H1 (cell line): ENCODE measurements around the gene PACRGL. TPM values are rescaled to one million over a fixed set of nuclear protein-coding genes. Genes with fewer than 3 reads are reported as not detected.

Experiments used
- CTCF ChIA-PET: fragments of 300-600 bp; sonication (Branson Sonifier 250); formaldehyde crosslinking; loops from one replicate; lab custom pipeline; 2021; ENCODE audit not compliant: partially characterized antibody; lab: Charles Lee
- POLR2A ChIA-PET: fragments of 300-600 bp; sonication (Branson Sonifier 250); formaldehyde crosslinking; loops from one replicate; lab custom pipeline; 2021; ENCODE audit warnings: inconsistent platforms; ENCODE audit not compliant: partially characterized antibody; lab: Charles Lee
- DNase-seq, 2 experiments: peaks; one replicate each; pipeline versions ENCODE4 v3.0.0 to v3.0.0-alpha.2; 2010 to 2022; ENCODE audit warnings: low spot score in 2 of 2, low read depth in 1 of 2, mixed read lengths in 1 of 2
- FAIRE-seq: peaks from 2 replicates; lab custom pipeline; 2011; peaks lifted over from hg19 to GRCh38; lab: Jason Lieb, UNC
- H2AFZ ChIP-seq: 2 replicates; pipeline ENCODE4 v1.8.1; 2012; ENCODE audit warnings: low read length, inconsistent platforms
- H2AK5ac ChIP-seq: 2 replicates; pipeline ENCODE4 v1.6.1; 2013; ENCODE audit warnings: low read depth, low read length
- H2BK120ac ChIP-seq: replicated peaks from 2 replicates; pipeline ENCODE3; 2013; ENCODE audit warnings: low read depth, low read length, inconsistent platforms
- H2BK12ac ChIP-seq: 2 replicates; pipeline ENCODE4 v1.6.1; 2013; ENCODE audit warnings: low read depth, low read length
- H2BK15ac ChIP-seq: 2 replicates; pipeline ENCODE4 v1.6.1; 2013; ENCODE audit warnings: low read length
- H2BK20ac ChIP-seq: 2 replicates; pipeline ENCODE4 v1.6.1; 2013; ENCODE audit warnings: low read length
- H2BK5ac ChIP-seq: 2 replicates; pipeline ENCODE4 v1.6.1; 2013; ENCODE audit warnings: low read depth, low read length
- H3K14ac ChIP-seq: 2 replicates; pipeline ENCODE4 v1.6.1; 2013; ENCODE audit warnings: inconsistent platforms; ENCODE audit not compliant: insufficient read length
- H3K18ac ChIP-seq: 2 replicates; pipeline ENCODE4 v1.6.1; 2013; ENCODE audit warnings: low read length; ENCODE audit errors: extremely low read depth
- H3K23ac ChIP-seq: 2 replicates; pipeline ENCODE4 v1.6.1; 2013; ENCODE audit warnings: inconsistent platforms; ENCODE audit not compliant: insufficient read length
- H3K23me2 ChIP-seq: 2 replicates; pipeline ENCODE4 v1.6.1; 2013; ENCODE audit warnings: low read depth, low read length
- H3K27ac ChIP-seq: 2 replicates; pipeline ENCODE4 v1.6.1; 2011; ENCODE audit warnings: low read depth, low read length, inconsistent platforms
- H3K27me3 ChIP-seq, 4 experiments: replicated peaks in 1 of 4; 1 replicate in 1 of 4; 2 replicates in 3 of 4; pipeline versions ENCODE4 v1.6.1 to v1.8.1; 2011 to 2013; ENCODE audit warnings: low read length in 3 of 4, mild to moderate bottlenecking in 3 of 4, inconsistent platforms in 2 of 4, mixed read lengths in 2 of 4, moderate library complexity in 1 of 4; ENCODE audit not compliant: control insufficient read depth in 3 of 4, insufficient read depth in 3 of 4; ENCODE audit errors: extremely low read depth in 1 of 4
- H3K36me3 ChIP-seq, 4 experiments: 2 replicates each; pipeline versions ENCODE4 v1.6.1 to v1.8.1; 2011 to 2013; ENCODE audit warnings: mild to moderate bottlenecking in 4 of 4, low read length in 3 of 4, moderate library complexity in 2 of 4, control low read depth in 1 of 4, inconsistent platforms in 1 of 4; ENCODE audit not compliant: insufficient read depth in 4 of 4, control insufficient read depth in 2 of 4
- H3K4ac ChIP-seq: replicated peaks from 2 replicates; pipeline ENCODE3; 2013; ENCODE audit warnings: low read length, low read depth, mixed read lengths, inconsistent platforms; ENCODE audit not compliant: insufficient read length
- H3K4me1 ChIP-seq, 4 experiments: replicated peaks in 1 of 4; 1 replicate in 1 of 4; 2 replicates in 3 of 4; pipeline versions ENCODE4 v1.6.1 to v1.8.1; 2011 to 2013; ENCODE audit warnings: low read length in 3 of 4, inconsistent platforms in 2 of 4, mixed read lengths in 1 of 4; ENCODE audit not compliant: insufficient read depth in 4 of 4, control insufficient read depth in 3 of 4
- H3K4me2 ChIP-seq, 2 experiments: 2 replicates each; pipeline versions ENCODE4 v1.6.1 to v1.8.1; 2011 to 2013; ENCODE audit warnings: low read depth in 2 of 2, low read length in 2 of 2, control low read depth in 1 of 2, inconsistent platforms in 1 of 2, mild to moderate bottlenecking in 1 of 2; ENCODE audit not compliant: insufficient read depth in 1 of 2
- H3K4me3 ChIP-seq, 4 experiments: fragments of 200-600, 300-600 bp in 1 of 4; sonication (generic), shearing (Covaris generic), sonication (Bioruptor Twin) in 1 of 4; 2 replicates each; pipeline versions ENCODE4 v1.5.1 to v1.8.1; 2011 to 2016; ENCODE audit warnings: low read length in 4 of 4, low read depth in 3 of 4, control low read depth in 2 of 4, inconsistent platforms in 2 of 4, mild to moderate bottlenecking in 2 of 4, mixed read lengths in 1 of 4, moderate library complexity in 1 of 4; ENCODE audit not compliant: insufficient read depth in 2 of 4; ENCODE audit errors: extremely low read depth in 1 of 4
- H3K56ac ChIP-seq: replicated peaks from 2 replicates; pipeline ENCODE3; 2013; ENCODE audit warnings: low read depth, mild to moderate bottlenecking, mixed read lengths, low read length, inconsistent platforms; ENCODE audit not compliant: insufficient read length
- H3K79me1 ChIP-seq: 2 replicates; pipeline ENCODE4 v1.6.1; 2013; ENCODE audit warnings: low read depth, low read length, control low read depth
- H3K79me2 ChIP-seq, 2 experiments: 2 replicates each; pipeline versions ENCODE4 v1.6.1 to v1.8.1; 2012 to 2013; ENCODE audit warnings: low read length in 2 of 2, mild to moderate bottlenecking in 2 of 2, inconsistent platforms in 1 of 2; ENCODE audit not compliant: insufficient read depth in 2 of 2, control insufficient read depth in 1 of 2
- H3K9ac ChIP-seq, 4 experiments: replicated peaks in 1 of 4; 1 replicate in 1 of 4; 2 replicates in 3 of 4; pipeline versions ENCODE4 v1.6.1 to v1.8.1; 2011 to 2013; ENCODE audit warnings: low read depth in 3 of 4, low read length in 3 of 4, control low read depth in 2 of 4, mild to moderate bottlenecking in 2 of 4, moderate library complexity in 2 of 4, inconsistent platforms in 1 of 4; ENCODE audit errors: extremely low read depth in 1 of 4
- H3K9me3 ChIP-seq, 2 experiments: 2 replicates each; pipeline versions ENCODE4 v1.6.1 to v1.8.1; 2012 to 2013; ENCODE audit warnings: mild to moderate bottlenecking in 2 of 2, moderate library complexity in 2 of 2, control low read depth in 1 of 2, inconsistent platforms in 1 of 2, low read depth in 1 of 2, low read length in 1 of 2, mixed read lengths in 1 of 2; ENCODE audit not compliant: insufficient read depth in 2 of 2
- H4K20me1 ChIP-seq, 2 experiments: replicated peaks in 1 of 2; 2 replicates each; pipeline versions ENCODE3 to v1.8.1; 2011 to 2013; ENCODE audit warnings: inconsistent platforms in 2 of 2, low read length in 2 of 2, mild to moderate bottlenecking in 1 of 2; ENCODE audit not compliant: insufficient read depth in 2 of 2, control insufficient read depth in 1 of 2
- H4K5ac ChIP-seq: 2 replicates; pipeline ENCODE4 v1.6.1; 2013; ENCODE audit warnings: low read length, low read depth, mixed read lengths, inconsistent platforms; ENCODE audit not compliant: insufficient read length
- H4K8ac ChIP-seq: 2 replicates; pipeline ENCODE4 v1.8.0; 2013; ENCODE audit warnings: mild to moderate bottlenecking, moderate library complexity, low read length, inconsistent platforms; ENCODE audit not compliant: insufficient read depth; ENCODE audit errors: extremely low read depth
- H4K91ac ChIP-seq: replicated peaks from 2 replicates; pipeline ENCODE3; 2013; ENCODE audit warnings: low read length, mixed read lengths, inconsistent platforms; ENCODE audit not compliant: insufficient read length
- RAD21 ChIP-seq, 2 experiments: IDR thresholded peaks in 1 of 2; conservative IDR thresholded peaks in 1 of 2; 2 replicates each; pipeline ENCODE4 v1.6.1; 2011; ENCODE audit warnings: low read depth in 2 of 2, low read length in 2 of 2, improper control_type of control experiment in 1 of 2, inconsistent platforms in 1 of 2, mild to moderate bottlenecking in 1 of 2, moderate library complexity in 1 of 2
- WGBS, 2 experiments: shearing (Covaris generic) in 1 of 2; methylation state at CpG; one replicate each; pipeline versions ENCODE4 v1.1.6 to v1.1.7; 2013 to 2015; ENCODE audit warnings: low lambda C conversion rate in 2 of 2, mixed read lengths in 2 of 2, inconsistent platforms in 1 of 2, low coverage in 1 of 2, missing lambda C conversion rate in 1 of 2; ENCODE audit not compliant: insufficient replicate concordance in 2 of 2, insufficient coverage in 1 of 2, insufficient read length in 1 of 2; ENCODE audit errors: extremely low coverage in 1 of 2, missing lambda C conversion rate in 1 of 2; 5-methylcytosine and 5-hydroxymethylcytosine counted together
- polyA plus RNA-seq, 7 experiments: library from polyadenylated mRNA; depleted of rRNA in 3 of 7; stranded (reverse) in 5 of 7; unstranded in 2 of 7; fragments of >200 nt in 5 of 7; fragments of 200-250 nt in 2 of 7; gene quantifications; 1 replicate in 5 of 7; 2 replicates in 1 of 7; 4 replicates in 1 of 7; pipeline versions ENCODE4 v1.2.1 to v1.2.3, GENCODE V29; 2011 to 2013; ENCODE audit warnings: missing spikeins in 2 of 7, mixed read lengths in 2 of 7
- total RNA-seq: library from RNA; stranded (reverse); fragmentation: NEBNext Ultra II Directional; extraction: Animal tissue kit (Norgen Biotek cat#: 25700); gene quantifications from 2 replicates; pipeline ENCODE4 v1.2.1, GENCODE V29; 2021

PACRGL gene
- total and polyA plus RNA-seq, 2 of the 8 experiments (the other 6 are each of a cell fraction or from before 2014, with no cell fraction given): 7.0 to 13.7 TPM

DNA sequence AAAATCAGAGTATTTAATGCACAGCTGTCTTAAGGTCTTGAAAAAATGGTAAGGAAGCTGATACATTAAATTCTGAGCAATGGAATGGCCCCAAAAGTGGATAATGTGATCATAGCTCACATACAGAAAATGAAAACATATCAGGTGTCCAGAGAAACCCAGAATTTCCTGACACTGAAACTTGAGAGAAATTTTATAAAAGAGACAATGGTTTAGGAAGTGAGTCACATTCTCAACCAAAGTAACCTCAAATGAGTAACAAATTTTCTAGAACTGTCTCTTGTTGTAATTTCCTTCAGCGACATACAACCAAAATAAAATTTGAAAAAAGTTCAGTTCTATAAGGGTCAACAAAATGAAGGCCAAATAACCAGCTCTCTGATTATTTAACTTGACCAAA lies 37.4 kb upstream of the PACRGL start:
- FAIRE-seq (no peak), DNase-seq (no peak)
- no peak overlapping the region for H4K8ac ChIP-seq
- WGBS, 2 experiments: 0% methylated on average over 1 of the region's 1 CpG; no CpG with 5 or more reads in 1 of the 2 experiments
- no peaks in the 10 kb centered on the region for H3K27me3 ChIP-seq
- H3K23me2 ChIP-seq: no peaks in the 10 kb centered on the region
- H3K79me2 ChIP-seq: no peaks in the 10 kb centered on the region
- no peak overlapping the region for H3K4me2 ChIP-seq
- ChIA-PET CTCF (interaction anchor here (0.6 to 1.3 kb wide), 3 partner anchors 12 to 1146 kb away, joined by 3 read pairs; no protein-coding TSS in a partner anchor), POLR2A (no interaction called here)
- no peaks in the 10 kb centered on the region for H3K36me3 ChIP-seq
- no peak overlapping the region for H2BK20ac ChIP-seq
- H3K9me3 ChIP-seq: no peaks in the 10 kb centered on the region
- peaks cover 0 to 7% (median 0%) of the 10 kb centered on the region in 4 experiments; a peak in 3 of 7 replicates for H3K4me1 ChIP-seq
- no peak overlapping the region for H2BK120ac ChIP-seq
- no peaks in the 10 kb centered on the region for H4K20me1 ChIP-seq
- no peak overlapping the region for H2BK5ac ChIP-seq
- H4K5ac ChIP-seq: no peak overlapping the region
- no peak overlapping the region for H3K14ac ChIP-seq
- no peak overlapping the region for H2BK12ac ChIP-seq
- H3K23ac ChIP-seq: no peak overlapping the region
- H2AFZ ChIP-seq: no peak overlapping the region
- H3K79me1 ChIP-seq: no peaks in the 10 kb centered on the region
- TF ChIP-seq RAD21 (IDR thresholded peaks at IDR 0.05 in 1 of 2, conservative IDR thresholded peaks at IDR 0.05 in 1 of 2; ENCODE audit: low read depth in 2 of 2, low read length in 2 of 2): no peak
- H3K56ac ChIP-seq: no peak overlapping the region
- H3K4me3 ChIP-seq: no peak overlapping the region
- no peak overlapping the region for H4K91ac ChIP-seq
- H2AK5ac ChIP-seq: no peak overlapping the region
- no peak overlapping the region for H3K4ac ChIP-seq
- H3K27ac ChIP-seq: no peak overlapping the region
- H2BK15ac ChIP-seq: no peak overlapping the region
- H3K9ac ChIP-seq: no peak overlapping the region
- H3K18ac ChIP-seq: no peak overlapping the region
